GM12878 (cell line): Measurements from ENCODE around the gene CDC5L. TPM values are rescaled to one million over a fixed set of nuclear protein-coding genes. Genes with fewer than 3 reads are reported as not detected.

Source experiments
- ATAC-seq: fragments of 200-7000 bp; cut with Tn5 transposase; 3 replicates; pipeline ENCODE4 v1.9.1; 2020; ENCODE audit warnings: mild to moderate bottlenecking, moderate library complexity
- BruUV-seq: library from RNA; stranded (reverse); fragments of 400-500 nt; replicated peaks from 2 replicates; lab custom pipeline; 2021; lab: Mats Ljungman, UMichigan
- CTCF ChIA-PET: fragments of 300-600 bp; sonication (Branson Sonifier 250); formaldehyde crosslinking; extraction: SDS; loops from one replicate; lab custom pipeline; 2021; ENCODE audit warnings: inconsistent platforms; lab: Yijun Ruan, JAX
- POLR2A ChIA-PET: fragments of 350-600 bp; formaldehyde crosslinking; extraction: SDS; loops from one replicate; lab custom pipeline; 2021; ENCODE audit warnings: inconsistent platforms; lab: Charles Lee
- RAD21 ChIA-PET: fragments of 300-600 bp; sonication (Branson Sonifier 250); formaldehyde crosslinking; loops from one replicate; lab custom pipeline; 2023; ENCODE audit warnings: antibody characterized with exemption; ENCODE audit not compliant: unreplicated experiment; lab: Charles Lee
- SMC1A ChIA-PET: fragments of 300-600 bp; sonication (Branson Sonifier 250); formaldehyde crosslinking; loops from one replicate; lab custom pipeline; 2023; ENCODE audit not compliant: unreplicated experiment, uncharacterized antibody; lab: Charles Lee
- DNase-seq: peaks from one replicate; pipeline ENCODE4 v3.0.0-alpha.2; 2011; ENCODE audit warnings: low read depth, low spot score
- FAIRE-seq: peaks from 3 replicates; lab custom pipeline; 2011; peaks lifted over from hg19 to GRCh38; lab: Jason Lieb, UNC
- H2AFZ ChIP-seq: 2 replicates; pipeline ENCODE4 v1.6.0; 2011; ENCODE audit warnings: low read depth, low read length, control low read depth; ENCODE audit not compliant: control insufficient read depth
- H3K27ac ChIP-seq: 2 replicates; pipeline ENCODE4 v1.5.1; 2011; ENCODE audit warnings: control low read depth; ENCODE audit not compliant: control insufficient read depth, insufficient read depth
- H3K27me3 ChIP-seq, 2 experiments: replicated peaks in 1 of 2; 2 replicates each; pipeline versions ENCODE4 v1.6.0 to v1.6.1; 2011; ENCODE audit warnings: low read length in 1 of 2; ENCODE audit not compliant: control insufficient read depth in 2 of 2, insufficient read depth in 2 of 2
- H3K36me3 ChIP-seq, 2 experiments: 2 replicates each; pipeline ENCODE4 v1.5.1; 2011; ENCODE audit warnings: low read length in 1 of 2; ENCODE audit not compliant: control insufficient read depth in 2 of 2, insufficient read depth in 2 of 2
- H3K4me1 ChIP-seq: 2 replicates; pipeline ENCODE4 v1.6.1; 2011; ENCODE audit warnings: mild to moderate bottlenecking, low read length, moderate library complexity, mixed read lengths; ENCODE audit not compliant: control insufficient read depth, insufficient read depth
- H3K4me2 ChIP-seq: 2 replicates; pipeline ENCODE4 v1.6.0; 2011; ENCODE audit warnings: control low read depth; ENCODE audit not compliant: control insufficient read depth, insufficient read depth
- H3K4me3 ChIP-seq: fragments of 200-600 bp; sonication (generic); 2 replicates; pipeline ENCODE4 v1.5.1; 2016
- H3K79me2 ChIP-seq: 2 replicates; pipeline ENCODE4 v1.6.0; 2011; ENCODE audit warnings: low read length; ENCODE audit not compliant: control insufficient read depth, insufficient read depth
- H3K9ac ChIP-seq: 2 replicates; pipeline ENCODE4 v1.8.0; 2011; ENCODE audit warnings: low read length, control low read depth, mixed read lengths; ENCODE audit not compliant: control insufficient read depth, insufficient read depth
- H3K9me3 ChIP-seq: replicated peaks from 3 replicates; pipeline ENCODE4 v1.5.1; 2011; ENCODE audit warnings: mild to moderate bottlenecking, low read length; ENCODE audit not compliant: control insufficient read depth, insufficient read depth
- H4K20me1 ChIP-seq: 2 replicates; pipeline ENCODE4 v1.6.0; 2011; ENCODE audit not compliant: control insufficient read depth, insufficient read depth
- CHD1 ChIP-seq: IDR thresholded peaks from 2 replicates; pipeline ENCODE4 v1.6.1; 2012; ENCODE audit warnings: low read depth, low read length, improper control_type of control experiment
- ESRRA ChIP-seq: IDR thresholded peaks from 2 replicates; pipeline ENCODE4 v1.6.1; 2012; ENCODE audit warnings: mild to moderate bottlenecking, low read length, improper control_type of control experiment
- KLF5 ChIP-seq: fragments of 450-650 bp; IDR thresholded peaks from 2 replicates; pipeline ENCODE4 v1.6.1; 2014; ENCODE audit warnings: mild to moderate bottlenecking; ENCODE audit not compliant: partially characterized antibody
- MEF2B ChIP-seq: fragments of 450-650 bp; IDR thresholded peaks from 2 replicates; pipeline ENCODE4 v1.6.1; 2018; ENCODE audit warnings: mild to moderate bottlenecking, moderate library complexity; ENCODE audit not compliant: partially characterized antibody, poor library complexity, severe bottlenecking
- NFYB ChIP-seq: IDR thresholded peaks from 2 replicates; pipeline ENCODE4 v1.6.1; 2011; ENCODE audit warnings: low read depth, mild to moderate bottlenecking, low read length, improper control_type of control experiment, moderate library complexity; ENCODE audit not compliant: insufficient read depth
- NR2C2 ChIP-seq: IDR thresholded peaks from 2 replicates; pipeline ENCODE4 v1.6.1; 2011; ENCODE audit warnings: borderline replicate concordance, low read depth; ENCODE audit not compliant: control insufficient read depth, insufficient read length
- POLR2A ChIP-seq: IDR thresholded peaks from 2 replicates; pipeline ENCODE4 v1.6.1; 2011; ENCODE audit warnings: low read depth, mild to moderate bottlenecking, low read length
- POLR2AphosphoS5 ChIP-seq: IDR thresholded peaks from 2 replicates; pipeline ENCODE4 v1.6.1; 2011; ENCODE audit warnings: mild to moderate bottlenecking, low read length, inconsistent platforms
- SP1 ChIP-seq: IDR thresholded peaks from one replicate; pipeline ENCODE4 v1.6.1; 2011; ENCODE audit warnings: low read depth, low read length
- TCF12 ChIP-seq: IDR thresholded peaks from 2 replicates; pipeline ENCODE4 v1.6.1; 2011; ENCODE audit warnings: low read depth, mild to moderate bottlenecking, low read length
- TCF7 ChIP-seq: IDR thresholded peaks from 2 replicates; pipeline ENCODE4 v1.6.1; 2014; ENCODE audit warnings: antibody characterized with exemption, borderline replicate concordance
- WGBS: methylation state at CpG from one replicate; pipeline ENCODE4 v1.1.6; 2016; ENCODE audit warnings: low lambda C conversion rate; ENCODE audit not compliant: insufficient replicate concordance, insufficient coverage; ENCODE audit errors: missing lambda C conversion rate; 5-methylcytosine and 5-hydroxymethylcytosine counted together
- in situ Hi-C: fragments of 300-500 bp; cut with MboI; formaldehyde crosslinking; loops from 9 replicates; pipeline ENCODE4 v1.14.3; 2018; ENCODE audit warnings: mixed read lengths
- intact Hi-C: fragments of 100-400 bp; cut with micrococcal nuclease; formaldehyde crosslinking; loops from one replicate; pipeline ENCODE4 v1.14.2; 2022; ENCODE audit not compliant: unreplicated experiment
- polyA plus RNA-seq, 11 experiments: library from polyadenylated mRNA; depleted of rRNA in 4 of 11; unstranded in 6 of 11; stranded (reverse) in 5 of 11; fragments of >200 nt; fragmentation: Nextera tagmentation in 4 of 11; fragmentation: Illumina TruSeq in 1 of 11; extraction: Ambion mirVana in 4 of 11; extraction: Trizol in 1 of 11; gene quantifications; 1 replicate in 1 of 11; 2 replicates in 10 of 11; pipeline versions ENCODE4 v1.2.1 to v1.2.3, GENCODE V29; 2011 to 2016; ENCODE audit warnings: inconsistent platforms in 2 of 11, missing spikeins in 2 of 11, low read depth in 1 of 11
- total RNA-seq, 4 experiments: library from RNA; depleted of rRNA in 3 of 4; stranded (reverse); fragments of >200 nt in 3 of 4; fragmentation: Illumina TruSeq in 1 of 4; extraction: Trizol in 1 of 4; gene quantifications; 2 replicates each; pipeline versions ENCODE4 v1.2.1 to v1.2.3, GENCODE V29; 2013 to 2021
- TF ChIP-seq, protein P1 (sequence below): IDR thresholded peaks from 2 replicates; pipeline ENCODE4 v1.6.1; 2011; ENCODE audit warnings: mild to moderate bottlenecking, low read depth, low read length, moderate library complexity; ENCODE audit not compliant: insufficient replicate concordance
- TF ChIP-seq, protein P2 (sequence below): fragments of 450-650 bp; IDR thresholded peaks from 2 replicates; pipeline ENCODE4 v1.6.1; 2017; ENCODE audit warnings: low read depth, mild to moderate bottlenecking, moderate library complexity
- TF ChIP-seq, protein P3 (sequence below), 3 experiments: IDR thresholded peaks in 2 of 3; conservative IDR thresholded peaks in 1 of 3; 2 replicates each; pipeline ENCODE4 v1.5.1; 2011; ENCODE audit warnings: low read depth in 3 of 3, low read length in 3 of 3, mild to moderate bottlenecking in 3 of 3, control low read depth in 2 of 3, moderate library complexity in 2 of 3, inconsistent platforms in 1 of 3, mixed read lengths in 1 of 3; ENCODE audit not compliant: control insufficient read depth in 2 of 3, insufficient read depth in 1 of 3; ENCODE audit errors: extremely low read depth in 1 of 3
- TF ChIP-seq, protein P4 (sequence below): fragments of 450-650 bp; IDR thresholded peaks from 2 replicates; pipeline ENCODE4 v1.6.1; 2017; ENCODE audit warnings: mild to moderate bottlenecking, low read depth, inconsistent platforms; ENCODE audit not compliant: poor library complexity, severe bottlenecking

Gene CDC5L
- total and polyA plus RNA-seq, 10 of the 15 experiments (the other 5 are each of a cell fraction or from before 2014, with no cell fraction given): 13.2 to 29.4 (median 18.8) TPM

DNA sequence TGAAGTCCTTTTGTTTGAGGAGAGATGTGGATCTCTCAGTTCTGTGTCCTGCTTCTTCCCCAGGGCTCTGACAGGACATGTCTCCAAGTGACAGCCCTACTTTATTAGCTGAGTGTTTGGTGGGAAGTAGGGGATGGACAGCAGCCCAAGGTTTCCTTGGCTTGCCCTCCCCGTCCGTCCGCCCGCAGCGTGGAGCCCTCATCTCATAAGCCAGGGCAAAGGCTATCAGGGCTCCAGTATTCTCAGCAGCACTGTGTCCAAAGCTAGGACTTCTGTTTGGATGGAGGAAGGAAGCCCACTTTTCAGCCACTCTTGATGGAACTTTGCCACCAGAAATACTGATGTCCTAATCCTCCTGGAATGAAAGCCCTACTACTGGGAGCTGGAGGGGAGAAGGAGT is 13.6 kb downstream of the CDC5L start (continued):
- no peak for TF ChIP-seq SP1
- TF ChIP-seq, all 136 proteins: peak for 0

DNA sequence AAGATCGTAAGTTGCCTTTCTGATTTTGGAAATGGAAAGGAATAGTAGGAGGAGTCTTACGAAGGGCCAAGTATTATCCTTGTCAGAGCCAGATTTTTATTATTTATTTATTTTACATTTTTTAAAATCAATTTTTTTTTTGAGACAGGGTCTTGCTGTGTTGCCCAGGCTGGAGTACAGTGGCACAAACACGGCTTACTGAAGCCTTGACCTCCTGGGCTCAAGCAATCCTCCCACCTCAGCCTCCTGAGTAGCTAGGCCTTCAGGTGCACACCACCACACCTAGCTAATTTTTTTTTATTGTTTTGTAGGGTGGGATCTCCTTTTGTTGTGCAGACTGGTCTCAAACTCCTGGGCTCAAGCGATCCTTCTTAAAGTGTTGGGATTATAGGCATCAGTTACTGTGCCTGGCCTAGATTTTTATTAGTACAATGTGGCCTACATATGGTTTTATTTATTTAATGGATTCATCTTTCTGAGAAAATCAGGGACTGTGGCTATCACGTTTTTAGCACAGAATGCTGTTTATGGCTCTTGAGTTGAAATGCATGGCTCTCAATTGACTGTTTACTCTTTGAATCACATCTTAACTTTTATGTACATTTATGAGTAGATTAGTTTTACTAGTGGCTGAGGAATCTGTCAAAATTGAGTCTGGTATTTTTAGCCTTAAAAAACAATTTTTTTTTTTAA is 16.7 kb downstream of the CDC5L start:
- no peak overlapping the region for H3K4me3 ChIP-seq
- no peaks in the 10 kb centered on the region for H3K27me3 ChIP-seq
- ChIA-PET POLR2A (interaction anchor here (0.6 kb wide), 1 partner anchor 18 kb away, joined by 3 read pairs; no protein-coding TSS in a partner anchor), RAD21 (no interaction called here), CTCF (no interaction called here), SMC1A (interaction anchor here (1.0 kb wide), 1 partner anchor 22 kb away, joined by 3 read pairs; no protein-coding TSS in a partner anchor)
- in situ Hi-C loops: no loop called here
- no peaks in the 10 kb centered on the region for H3K4me1 ChIP-seq
- intact Hi-C loops: no loop called here
- H3K36me3 ChIP-seq: peaks cover 6 to 23% of the 10 kb centered on the region in 2 experiments
- no TSS peak for BruUV-seq
- no peak overlapping the region for H2AFZ ChIP-seq
- no peak overlapping the region for H3K9ac ChIP-seq
- no peak for DNase-seq
- WGBS: 97% methylated on average over 5 of the region's 5 CpGs
- no peak for FAIRE-seq
- H4K20me1 ChIP-seq: no peaks in the 10 kb centered on the region
- no peak for ATAC-seq
- H3K4me2 ChIP-seq: no peak overlapping the region
- peaks cover 2% of the 10 kb centered on the region; the same call in 2 of the 3 replicates for H3K9me3 ChIP-seq
- H3K27ac ChIP-seq: no peak overlapping the region
- H3K79me2 ChIP-seq: no peaks in the 10 kb centered on the region; the same call in 1 of the 2 replicates
- TF ChIP-seq, protein P1, sequence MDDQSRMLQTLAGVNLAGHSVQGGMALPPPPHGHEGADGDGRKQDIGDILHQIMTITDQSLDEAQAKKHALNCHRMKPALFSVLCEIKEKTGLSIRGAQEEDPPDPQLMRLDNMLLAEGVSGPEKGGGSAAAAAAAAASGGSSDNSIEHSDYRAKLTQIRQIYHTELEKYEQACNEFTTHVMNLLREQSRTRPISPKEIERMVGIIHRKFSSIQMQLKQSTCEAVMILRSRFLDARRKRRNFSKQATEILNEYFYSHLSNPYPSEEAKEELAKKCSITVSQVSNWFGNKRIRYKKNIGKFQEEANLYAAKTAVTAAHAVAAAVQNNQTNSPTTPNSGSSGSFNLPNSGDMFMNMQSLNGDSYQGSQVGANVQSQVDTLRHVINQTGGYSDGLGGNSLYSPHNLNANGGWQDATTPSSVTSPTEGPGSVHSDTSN: no peak
- TF ChIP-seq, protein P2, sequence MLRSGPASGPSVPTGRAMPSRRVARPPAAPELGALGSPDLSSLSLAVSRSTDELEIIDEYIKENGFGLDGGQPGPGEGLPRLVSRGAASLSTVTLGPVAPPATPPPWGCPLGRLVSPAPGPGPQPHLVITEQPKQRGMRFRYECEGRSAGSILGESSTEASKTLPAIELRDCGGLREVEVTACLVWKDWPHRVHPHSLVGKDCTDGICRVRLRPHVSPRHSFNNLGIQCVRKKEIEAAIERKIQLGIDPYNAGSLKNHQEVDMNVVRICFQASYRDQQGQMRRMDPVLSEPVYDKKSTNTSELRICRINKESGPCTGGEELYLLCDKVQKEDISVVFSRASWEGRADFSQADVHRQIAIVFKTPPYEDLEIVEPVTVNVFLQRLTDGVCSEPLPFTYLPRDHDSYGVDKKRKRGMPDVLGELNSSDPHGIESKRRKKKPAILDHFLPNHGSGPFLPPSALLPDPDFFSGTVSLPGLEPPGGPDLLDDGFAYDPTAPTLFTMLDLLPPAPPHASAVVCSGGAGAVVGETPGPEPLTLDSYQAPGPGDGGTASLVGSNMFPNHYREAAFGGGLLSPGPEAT: no peak
- TF ChIP-seq TCF7 (no peak), POLR2A (no peak), KLF5 (no peak), ESRRA (no peak), MEF2B (no peak), TCF12 (no peak), NFYB (no peak), POLR2AphosphoS5 (no peak), CHD1 (no peak), NR2C2 (no peak)
- TF ChIP-seq, protein P3, sequence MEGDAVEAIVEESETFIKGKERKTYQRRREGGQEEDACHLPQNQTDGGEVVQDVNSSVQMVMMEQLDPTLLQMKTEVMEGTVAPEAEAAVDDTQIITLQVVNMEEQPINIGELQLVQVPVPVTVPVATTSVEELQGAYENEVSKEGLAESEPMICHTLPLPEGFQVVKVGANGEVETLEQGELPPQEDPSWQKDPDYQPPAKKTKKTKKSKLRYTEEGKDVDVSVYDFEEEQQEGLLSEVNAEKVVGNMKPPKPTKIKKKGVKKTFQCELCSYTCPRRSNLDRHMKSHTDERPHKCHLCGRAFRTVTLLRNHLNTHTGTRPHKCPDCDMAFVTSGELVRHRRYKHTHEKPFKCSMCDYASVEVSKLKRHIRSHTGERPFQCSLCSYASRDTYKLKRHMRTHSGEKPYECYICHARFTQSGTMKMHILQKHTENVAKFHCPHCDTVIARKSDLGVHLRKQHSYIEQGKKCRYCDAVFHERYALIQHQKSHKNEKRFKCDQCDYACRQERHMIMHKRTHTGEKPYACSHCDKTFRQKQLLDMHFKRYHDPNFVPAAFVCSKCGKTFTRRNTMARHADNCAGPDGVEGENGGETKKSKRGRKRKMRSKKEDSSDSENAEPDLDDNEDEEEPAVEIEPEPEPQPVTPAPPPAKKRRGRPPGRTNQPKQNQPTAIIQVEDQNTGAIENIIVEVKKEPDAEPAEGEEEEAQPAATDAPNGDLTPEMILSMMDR (IDR thresholded peaks at IDR 0.05 in 2 of 3, conservative IDR thresholded peaks at IDR 0.05 in 1 of 3; ENCODE audit: control insufficient read depth in 2 of 3, extremely low read depth in 1 of 3, insufficient read depth in 1 of 3, low read depth in 3 of 3, low read length in 3 of 3): no peak
- TF ChIP-seq, protein P4, sequence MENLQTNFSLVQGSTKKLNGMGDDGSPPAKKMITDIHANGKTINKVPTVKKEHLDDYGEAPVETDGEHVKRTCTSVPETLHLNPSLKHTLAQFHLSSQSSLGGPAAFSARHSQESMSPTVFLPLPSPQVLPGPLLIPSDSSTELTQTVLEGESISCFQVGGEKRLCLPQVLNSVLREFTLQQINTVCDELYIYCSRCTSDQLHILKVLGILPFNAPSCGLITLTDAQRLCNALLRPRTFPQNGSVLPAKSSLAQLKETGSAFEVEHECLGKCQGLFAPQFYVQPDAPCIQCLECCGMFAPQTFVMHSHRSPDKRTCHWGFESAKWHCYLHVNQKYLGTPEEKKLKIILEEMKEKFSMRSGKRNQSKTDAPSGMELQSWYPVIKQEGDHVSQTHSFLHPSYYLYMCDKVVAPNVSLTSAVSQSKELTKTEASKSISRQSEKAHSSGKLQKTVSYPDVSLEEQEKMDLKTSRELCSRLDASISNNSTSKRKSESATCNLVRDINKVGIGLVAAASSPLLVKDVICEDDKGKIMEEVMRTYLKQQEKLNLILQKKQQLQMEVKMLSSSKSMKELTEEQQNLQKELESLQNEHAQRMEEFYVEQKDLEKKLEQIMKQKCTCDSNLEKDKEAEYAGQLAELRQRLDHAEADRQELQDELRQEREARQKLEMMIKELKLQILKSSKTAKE: no peak
